COLO668 (cell line): Measurements from ENCODE around the gene VDAC1.
A peak's percentile ranks its signal among the peaks of the same experiment; 100 is the strongest.
"Not testable (repeated sequence)": the region's sequence is repeated elsewhere in the genome, so short reads cannot be mapped to it uniquely, and the experiment has no call there.

ENCODE experiments used
- DNase-seq: peaks from one replicate; lab custom pipeline; 2025; ENCODE audit not compliant: unreplicated experiment; lab: John Stamatoyannopoulos, UW

The VDAC1 gene

DNA sequence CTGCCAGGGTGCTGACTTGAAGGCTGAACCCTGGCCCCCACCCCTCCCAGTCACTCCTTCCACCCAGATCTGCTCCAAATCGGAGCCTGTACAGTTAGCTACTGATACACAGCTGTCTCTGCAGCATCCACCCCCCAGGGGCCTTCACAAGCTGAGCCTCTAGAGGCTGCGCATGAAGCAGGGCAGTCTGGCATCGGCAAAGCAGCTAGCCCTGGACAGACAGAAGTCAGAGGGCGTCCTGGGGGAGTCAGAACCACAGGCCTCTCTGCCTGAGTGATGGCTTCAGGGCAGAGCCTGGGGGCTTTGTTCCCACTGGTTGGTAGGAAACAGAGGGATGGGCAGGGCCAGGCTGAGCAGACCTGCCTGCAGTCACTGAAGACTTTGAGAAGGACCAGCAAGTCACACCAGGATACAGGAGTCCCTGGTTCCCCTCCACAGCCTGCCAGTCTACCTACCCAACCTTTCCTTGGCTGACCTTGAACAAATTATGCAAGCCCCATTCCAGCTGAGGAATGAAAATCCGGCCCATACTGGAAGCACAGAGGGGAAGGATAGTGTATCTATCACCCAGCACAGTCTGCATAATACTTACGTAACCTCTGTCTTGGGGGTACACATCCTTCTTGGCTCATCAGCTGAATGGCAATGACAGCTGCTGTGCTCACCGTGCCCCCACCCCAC, 8.8 kb downstream of the VDAC1 start:
- no peak for DNase-seq

DNA sequence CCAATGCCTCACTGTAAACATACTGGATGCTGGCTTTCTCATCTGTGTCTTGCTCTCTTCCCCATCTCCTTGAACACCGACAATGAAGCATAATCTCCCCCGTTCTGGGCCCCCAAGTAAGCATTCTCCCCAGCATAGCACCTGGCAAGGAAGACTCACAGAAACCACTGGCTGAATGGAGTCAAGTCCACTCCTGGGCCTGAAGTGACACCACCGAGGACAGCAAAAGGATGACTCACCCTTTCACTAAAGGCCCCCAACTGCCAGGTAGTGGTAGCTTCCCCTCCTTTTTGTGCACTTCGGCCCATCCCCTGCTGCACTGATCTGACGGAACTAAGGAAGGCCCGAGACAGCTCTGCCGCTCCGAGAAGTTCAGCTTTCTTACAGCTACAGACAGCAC, 9.4 kb downstream of the VDAC1 start:
- DNase-seq: peak; percentile 1

DNA sequence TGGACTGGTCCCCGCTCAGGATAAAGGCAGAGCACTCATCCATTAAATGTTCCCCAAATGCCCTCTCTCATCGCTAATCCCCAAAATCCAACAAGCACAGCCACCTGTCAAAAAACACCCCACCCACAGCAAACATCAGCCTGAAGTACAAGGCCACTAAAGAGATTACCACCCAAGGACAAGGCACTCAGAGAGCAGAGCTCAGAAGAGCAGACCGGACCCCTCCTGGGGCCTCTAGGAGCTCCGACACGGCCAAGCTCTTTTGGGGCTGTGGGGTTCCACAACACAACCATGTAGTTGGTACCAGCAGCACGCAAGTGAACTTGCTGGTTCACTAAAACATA, 9.8 kb downstream of the VDAC1 start:
- DNase-seq: no peak

GRCh38 chr5:133994297-133994989, 10.3 kb downstream of the VDAC1 start:
- DNase-seq: no peak

DNA sequence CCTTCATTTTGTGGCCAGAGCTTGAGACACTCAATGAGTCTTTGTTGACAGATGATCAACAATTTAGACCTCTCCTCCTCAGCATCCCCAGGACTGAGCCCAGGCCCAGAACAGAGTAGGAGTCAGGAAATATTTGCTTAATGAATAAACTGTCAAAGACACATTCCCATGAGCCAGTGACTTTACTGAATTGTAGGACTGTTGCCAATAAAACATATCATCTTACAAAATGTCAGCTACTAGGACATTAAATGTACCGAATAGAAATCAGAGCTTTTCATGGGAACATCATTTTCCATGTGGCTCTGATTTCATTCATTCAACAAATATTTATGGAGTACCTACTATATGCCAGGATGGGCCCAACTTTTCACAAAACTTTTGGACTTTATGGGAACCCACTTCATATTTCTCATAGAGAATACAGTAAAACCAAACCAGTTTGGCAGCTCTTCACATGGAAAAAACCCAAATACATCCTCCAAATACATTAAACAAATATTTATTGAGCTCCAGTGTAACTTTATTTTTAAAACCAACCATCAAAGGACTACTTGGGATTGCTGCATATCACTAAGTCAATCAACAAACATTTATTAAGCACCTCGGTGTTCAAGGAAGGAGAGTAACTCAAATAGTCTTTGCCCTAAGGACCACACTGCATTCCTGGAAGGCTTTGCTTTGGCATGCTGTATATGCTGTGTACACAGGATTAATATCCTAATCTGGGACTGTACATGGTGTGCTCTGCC, 11.4 kb downstream of the VDAC1 start:
- DNase-seq: no peak

DNA sequence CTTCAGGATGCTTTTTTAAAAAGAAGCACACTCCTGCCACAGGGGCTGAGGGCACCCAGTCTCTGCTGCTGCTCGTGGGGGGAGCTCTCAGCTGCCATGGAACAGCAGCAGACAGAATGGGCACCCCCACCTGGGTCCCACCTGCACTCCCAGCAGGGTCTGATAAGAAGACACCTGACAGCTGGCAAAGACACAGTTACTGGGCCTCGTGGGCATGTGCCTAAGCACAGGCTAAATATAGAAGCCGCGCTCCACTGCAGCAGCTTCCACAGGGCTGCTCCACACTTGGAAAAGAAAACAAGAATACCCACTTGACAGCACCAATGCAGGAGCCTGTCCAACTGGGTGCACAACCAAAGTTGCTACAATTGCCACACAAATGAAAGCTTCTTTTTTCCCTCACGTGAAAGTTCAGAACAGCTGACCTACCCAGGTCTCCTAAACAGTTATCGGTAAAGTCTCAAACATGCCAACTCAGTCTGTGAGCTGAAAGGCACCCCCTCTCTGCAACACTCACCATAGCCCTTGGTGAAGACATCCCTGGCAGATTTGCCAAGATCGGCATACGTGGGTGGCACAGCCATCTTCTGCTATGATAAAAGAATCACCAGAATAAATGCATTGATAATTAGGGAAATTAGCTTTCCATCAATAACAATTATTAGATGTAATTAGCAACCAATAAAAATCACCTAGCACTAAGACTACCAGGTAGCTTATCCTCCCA, 12.2 kb downstream of the VDAC1 start:
- peak; percentile 13 for DNase-seq

DNA sequence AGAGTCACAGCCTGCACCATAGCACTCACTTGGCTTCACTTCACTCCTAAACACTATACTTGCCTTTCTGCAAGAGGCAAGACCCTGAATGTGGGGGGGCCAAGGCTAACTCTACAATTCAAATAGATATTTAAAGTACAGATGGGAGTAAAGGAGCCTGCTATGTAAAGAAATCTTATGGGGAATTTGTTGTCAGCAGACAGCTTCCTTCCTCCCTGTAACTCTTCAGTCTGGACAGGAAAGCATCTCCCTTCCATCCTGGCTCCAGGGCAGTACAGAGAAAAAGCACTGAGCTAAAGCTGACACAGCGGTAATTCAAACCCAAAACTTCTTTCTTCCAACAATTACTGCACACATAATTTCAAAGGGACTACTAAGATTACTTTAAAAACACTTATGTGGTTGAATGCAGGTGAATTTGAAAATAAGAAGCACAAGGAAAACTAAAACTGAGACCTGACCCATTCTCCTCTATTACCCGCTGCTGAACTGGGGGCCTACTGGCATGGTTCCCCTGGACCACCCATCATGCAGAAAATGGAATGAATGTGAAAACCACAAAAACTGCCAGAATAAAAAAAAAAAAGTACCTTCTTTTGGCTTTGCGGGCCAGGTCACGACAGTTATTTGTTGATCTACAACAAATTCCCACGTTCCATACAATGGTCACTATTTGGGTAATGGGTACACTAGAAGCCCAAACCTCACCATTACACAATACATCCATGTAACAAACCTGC, 13.4 kb downstream of the VDAC1 start:
- no peak for DNase-seq

DNA sequence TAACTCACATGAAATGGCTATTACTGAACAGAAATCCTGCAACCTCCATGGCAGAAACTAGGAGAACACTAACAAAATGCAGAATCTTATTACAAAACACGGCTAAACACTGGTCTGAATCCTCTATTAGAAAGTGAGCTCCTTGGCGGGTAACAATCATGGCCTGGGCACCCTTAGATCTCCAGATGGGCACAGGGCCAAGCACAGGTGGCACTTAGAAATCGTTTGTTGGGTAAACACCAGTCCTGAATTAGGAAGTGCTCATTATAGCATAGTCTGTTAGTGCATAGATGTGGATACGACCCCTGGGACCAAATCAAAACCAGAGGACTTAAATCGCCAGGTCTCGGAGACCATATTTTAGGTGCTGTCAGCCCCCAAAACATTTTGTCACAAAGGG, 14.4 kb downstream of the VDAC1 start:
- DNase-seq: peak; percentile 13

DNA sequence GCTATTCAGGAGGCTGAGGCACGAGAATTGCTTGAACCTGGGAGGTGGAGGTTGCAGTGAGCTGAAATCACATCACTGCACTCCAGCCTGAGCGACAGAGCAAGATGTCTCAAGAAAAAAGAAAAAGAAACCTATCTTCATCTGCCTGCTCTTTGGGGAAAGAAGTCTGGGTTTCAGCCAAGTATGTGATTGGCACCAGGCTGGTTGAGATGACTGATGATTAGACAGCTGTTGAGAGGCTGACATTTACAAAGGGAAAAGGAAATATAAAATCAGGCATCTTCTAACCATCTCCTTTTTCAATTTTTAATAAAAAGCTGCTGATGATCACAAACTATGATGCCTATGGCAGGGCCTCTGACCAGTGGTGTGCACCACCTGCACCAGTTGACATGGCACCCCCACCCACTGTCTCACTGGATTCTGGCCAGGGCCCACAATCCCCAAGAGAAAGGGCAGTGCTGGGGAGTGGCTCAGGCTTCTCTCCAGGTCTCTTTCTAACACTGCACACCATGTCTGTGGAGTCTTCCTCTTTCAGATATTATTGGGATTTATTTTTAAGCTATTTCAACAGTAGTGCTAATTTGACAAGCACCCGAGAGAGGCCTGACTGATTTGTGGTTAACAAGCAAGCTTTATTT, 19.1 kb downstream of the VDAC1 start:
- no peak for DNase-seq

- DNase-seq: no peak
These were observed 21.1 kb downstream of the VDAC1 start for GRCh38 chr5:133983674-133984073.

- no peak for DNase-seq
These were observed 23.1 kb downstream of the VDAC1 start for GRCh38 chr5:133981714-133982113.

DNA sequence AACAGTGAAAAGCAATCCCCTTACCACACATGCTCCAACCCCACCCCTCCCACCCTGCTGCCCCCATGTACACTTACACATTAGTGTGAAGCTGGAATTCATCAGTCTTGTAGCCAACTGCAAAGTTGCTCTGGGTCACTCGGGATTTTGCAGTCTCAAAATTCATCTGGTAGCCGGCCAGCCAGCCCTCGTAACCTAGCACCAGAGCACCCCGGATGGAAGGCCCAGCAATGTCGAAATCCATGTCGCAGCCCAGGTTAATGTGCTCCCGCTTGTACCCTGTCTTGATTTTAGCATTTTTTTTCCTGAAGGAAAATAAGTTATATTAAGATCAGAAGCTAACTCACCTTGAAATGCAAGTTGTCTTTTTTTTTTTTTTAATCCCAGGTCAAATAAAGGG, 24.1 kb downstream of the VDAC1 start:
- no peak for DNase-seq

GRCh38 chr5:133978943-133979342, 25.8 kb downstream of the VDAC1 start:
- no peak for DNase-seq

- DNase-seq: no peak
These were observed 26.9 kb downstream of the VDAC1 start for GRCh38 chr5:133977858-133978257.

- DNase-seq: no peak
These were observed 27.5 kb downstream of the VDAC1 start for GRCh38 chr5:133977161-133977787.

DNA sequence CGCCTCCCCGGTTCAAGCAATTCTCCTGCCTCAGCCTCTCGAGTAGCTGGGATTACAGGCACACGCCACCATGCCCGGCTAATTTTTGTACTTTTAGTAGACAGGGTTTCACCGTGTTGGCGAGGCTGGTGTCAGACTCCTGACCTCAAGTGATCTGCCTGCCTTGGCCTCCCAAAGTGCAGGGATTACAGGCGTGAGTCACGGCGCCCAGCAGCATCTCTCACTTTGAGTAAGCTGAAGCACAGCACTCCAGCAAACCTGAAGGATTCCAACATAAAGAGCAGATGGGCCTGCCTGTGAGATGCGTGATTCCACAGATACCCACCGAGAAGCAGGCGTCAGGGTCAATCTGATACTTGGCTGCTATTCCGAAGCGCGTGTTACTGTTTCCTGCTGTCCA, 29.2 kb downstream of the VDAC1 start:
- DNase-seq: not testable (repeated sequence)

- DNase-seq: no peak
These were observed 30.6 kb downstream of the VDAC1 start for GRCh38 chr5:133974142-133974541.

DNA sequence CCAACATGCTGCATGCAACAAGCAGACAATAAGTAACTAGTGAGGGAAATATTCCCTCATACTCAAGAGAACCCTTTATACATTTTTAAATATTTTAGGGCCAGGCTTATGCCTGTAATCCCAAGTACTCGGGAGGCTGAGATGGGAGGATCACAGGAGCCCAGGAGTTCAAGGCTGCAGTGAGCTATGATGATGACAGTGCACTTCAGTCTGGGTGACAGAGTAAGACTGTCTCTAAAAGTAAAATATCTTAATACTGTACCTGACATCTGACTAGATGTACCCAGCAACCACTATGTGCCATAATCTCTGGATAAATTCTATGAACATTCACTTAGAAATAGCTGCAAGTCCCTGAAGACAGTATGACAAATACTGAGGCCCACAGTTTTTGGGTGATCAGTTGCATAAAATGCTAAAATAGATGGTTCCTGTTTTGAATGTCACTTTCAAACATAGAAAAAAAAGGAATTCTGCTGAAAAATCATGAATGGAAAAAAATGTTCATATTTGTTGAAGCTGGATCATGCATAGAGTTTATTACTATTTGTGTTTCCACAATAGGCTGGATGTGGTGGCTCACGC, 34.4 kb downstream of the VDAC1 start:
- no peak for DNase-seq

- no peak for DNase-seq
These were observed 35.0 kb downstream of the VDAC1 start for GRCh38 chr5:133969654-133970324.
